HL-60/S4 treated with phorbol 12-myristate 13-acetate at 8.2 ng/mL for 4 days and 3 days (cell line): ENCODE data around the gene DAND5.

ENCODE experiments used
- in situ Hi-C: fragments of 300-500 bp; cut with MboI; formaldehyde crosslinking; loops from 2 replicates; pipeline ENCODE4 v1.15.0; 2022; ENCODE audit warnings: low sequenced_read_pairs

DAND5 gene

GRCh38 chr19:12965017-12965811 is 4.2 kb upstream of the DAND5 start:
- in situ Hi-C loops, result no loop called here

DNA sequence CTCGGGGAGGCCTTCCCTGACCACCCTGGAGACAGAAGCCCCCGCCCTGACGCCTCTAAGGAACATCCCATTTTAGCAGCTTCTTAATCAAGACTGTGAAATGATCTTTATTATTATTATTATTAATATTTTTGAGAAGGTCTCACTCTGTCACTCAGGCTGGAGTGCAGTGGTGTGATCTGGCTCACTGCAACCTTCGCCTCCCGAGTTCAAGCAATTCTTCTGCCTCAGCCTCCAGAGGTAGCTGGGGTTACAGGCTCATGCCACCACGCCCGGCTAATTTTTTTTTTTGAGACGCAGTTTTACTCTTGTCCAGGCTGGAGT is 3.6 kb upstream of the DAND5 start:
- in situ Hi-C loops, result no loop called here

GRCh38 chr19:12967907-12968306 is 1.5 kb upstream of the DAND5 start:
- in situ Hi-C loops, result no loop called here

GRCh38 chr19:12970070-12970820 is 869 bp downstream of the DAND5 start:
- in situ Hi-C loops, result loop anchor here (5.0 kb wide), 1 partner anchor 122 kb away; no protein-coding TSS in a partner anchor

- in situ Hi-C loops, result loop anchor here (5.0 kb wide), 1 partner anchor 119 kb away; no protein-coding TSS in a partner anchor
These were observed 3.9 kb downstream of the DAND5 start for GRCh38 chr19:12973236-12973635.

DNA sequence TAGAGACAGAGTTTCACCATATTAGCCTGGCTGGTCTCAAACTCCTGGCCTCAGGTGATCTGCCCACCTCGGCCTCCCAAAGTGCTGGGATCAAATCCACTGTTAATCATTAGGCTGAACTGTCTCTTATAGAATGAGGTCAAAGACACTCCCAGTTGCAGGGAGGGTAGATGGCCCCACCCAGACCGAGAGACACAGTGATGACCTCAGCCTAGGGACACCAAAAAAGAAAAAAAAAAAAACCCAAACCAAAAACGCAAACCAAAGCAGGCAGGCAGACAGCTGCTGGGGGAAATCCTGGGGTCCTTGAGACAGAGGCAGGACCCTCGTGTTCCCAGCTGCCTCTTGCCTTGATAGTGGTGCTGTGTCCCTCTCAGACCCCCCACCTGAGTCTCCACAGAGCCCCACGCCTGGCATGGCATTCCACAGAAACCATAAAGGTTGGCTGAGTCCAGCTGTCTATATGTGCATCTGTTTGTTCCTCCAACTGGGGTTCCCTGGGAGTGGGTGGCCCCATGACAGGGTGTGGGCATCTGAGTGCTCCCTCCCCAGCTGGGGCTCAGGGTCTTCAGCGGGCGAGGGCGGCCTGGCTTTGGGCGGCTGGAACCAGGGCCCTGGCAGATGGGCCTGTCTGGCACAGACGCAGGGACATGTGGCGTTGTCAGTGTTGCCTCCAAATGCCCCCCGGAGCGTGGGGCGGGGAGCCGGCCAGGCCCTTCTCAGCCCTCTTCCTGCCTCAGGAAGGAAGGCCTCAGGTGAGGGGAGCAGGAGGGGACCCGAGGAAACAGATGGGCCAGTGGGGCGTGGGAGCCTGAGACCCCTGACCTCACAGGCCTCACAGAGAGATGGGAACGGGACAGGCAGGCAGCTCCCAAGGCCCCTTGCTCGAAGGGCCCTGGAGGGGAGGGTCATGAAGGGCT is 5.2 kb downstream of the DAND5 start:
- in situ Hi-C loops, result loop anchor here (5.0 to 25.0 kb wide), 2 partner anchors 118 to 613 kb away; no protein-coding TSS in a partner anchor

DNA sequence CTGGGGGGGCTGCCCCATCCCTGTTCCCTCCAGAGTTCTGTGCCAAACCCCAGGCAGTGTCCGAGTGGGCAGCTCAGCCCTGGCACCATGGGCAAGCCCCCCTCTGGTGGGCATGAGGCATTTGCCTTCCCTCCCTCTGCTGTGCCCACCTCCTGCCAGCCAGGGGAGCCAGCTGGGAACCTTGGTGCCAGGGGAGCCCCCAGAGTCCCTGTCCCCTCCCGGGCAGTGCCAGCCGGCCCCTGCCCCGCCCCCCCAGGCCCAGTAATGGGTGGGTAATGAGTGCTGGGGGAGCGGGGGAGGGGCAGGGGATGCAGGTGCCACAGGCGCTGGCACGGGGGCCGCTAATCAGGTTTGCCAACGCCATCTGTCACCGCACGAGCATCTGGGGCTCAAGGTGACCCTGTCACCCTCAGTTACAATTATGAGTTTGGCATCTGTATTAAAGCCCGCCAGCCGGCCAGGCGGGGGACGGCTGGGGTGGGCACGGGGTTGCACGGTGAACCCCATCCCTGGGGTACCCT is 5.9 kb downstream of the DAND5 start:
- in situ Hi-C loops, result loop anchor here (25.0 kb wide), 1 partner anchor 612 kb away; no protein-coding TSS in a partner anchor

DNA sequence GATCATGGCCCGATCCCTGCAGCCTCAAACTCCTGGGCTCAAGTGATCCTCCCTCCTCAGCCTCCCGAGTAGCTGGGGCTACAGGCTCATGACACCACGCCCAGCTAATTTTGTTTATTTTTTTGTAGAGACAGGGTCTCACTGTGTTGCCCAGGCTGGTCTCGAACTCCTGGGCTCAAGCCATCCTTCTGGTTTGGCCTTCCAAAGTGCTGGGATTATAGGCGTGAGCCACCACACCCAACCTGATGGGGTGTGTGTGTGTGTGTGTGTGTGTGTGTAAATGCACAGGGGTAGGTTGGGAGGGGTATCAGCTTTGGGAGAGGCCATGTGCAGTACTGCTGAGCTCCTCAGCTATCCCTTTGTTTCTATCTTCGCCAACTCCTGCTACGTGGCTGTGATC is 6.7 kb downstream of the DAND5 start:
- in situ Hi-C loops, result loop anchor here (25.0 kb wide), 1 partner anchor 611 kb away; no protein-coding TSS in a partner anchor

- in situ Hi-C loops, result loop anchor here (25.0 kb wide), 1 partner anchor 607 kb away; no protein-coding TSS in a partner anchor
These were observed 10.6 kb downstream of the DAND5 start for GRCh38 chr19:12979974-12980373.

- in situ Hi-C loops, result loop anchor here (25.0 kb wide), 1 partner anchor 605 kb away; no protein-coding TSS in a partner anchor
These were observed 13.3 kb downstream of the DAND5 start for GRCh38 chr19:12982648-12983047.

DNA sequence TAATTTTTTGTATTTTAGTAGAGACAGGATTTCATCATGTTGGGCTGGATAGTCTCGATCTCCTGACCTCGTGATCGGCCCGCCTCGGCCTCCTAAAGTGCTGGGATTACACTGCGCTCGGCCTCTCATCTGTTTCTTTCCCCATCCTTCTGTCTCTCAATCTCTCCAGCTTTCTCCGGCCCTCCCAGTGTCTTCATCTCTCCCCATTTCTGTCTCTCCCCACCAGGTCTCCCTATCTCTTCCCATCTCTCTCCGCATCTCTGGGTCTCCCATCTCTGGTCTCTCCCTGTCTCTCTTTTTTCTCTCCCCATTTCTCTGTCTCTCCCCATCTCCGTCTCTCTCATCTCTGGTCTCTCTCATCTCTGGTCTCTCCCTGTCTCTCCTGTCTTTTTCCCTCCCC is 13.7 kb downstream of the DAND5 start:
- in situ Hi-C loops, result loop anchor here (25.0 kb wide), 1 partner anchor 604 kb away; no protein-coding TSS in a partner anchor

DNA sequence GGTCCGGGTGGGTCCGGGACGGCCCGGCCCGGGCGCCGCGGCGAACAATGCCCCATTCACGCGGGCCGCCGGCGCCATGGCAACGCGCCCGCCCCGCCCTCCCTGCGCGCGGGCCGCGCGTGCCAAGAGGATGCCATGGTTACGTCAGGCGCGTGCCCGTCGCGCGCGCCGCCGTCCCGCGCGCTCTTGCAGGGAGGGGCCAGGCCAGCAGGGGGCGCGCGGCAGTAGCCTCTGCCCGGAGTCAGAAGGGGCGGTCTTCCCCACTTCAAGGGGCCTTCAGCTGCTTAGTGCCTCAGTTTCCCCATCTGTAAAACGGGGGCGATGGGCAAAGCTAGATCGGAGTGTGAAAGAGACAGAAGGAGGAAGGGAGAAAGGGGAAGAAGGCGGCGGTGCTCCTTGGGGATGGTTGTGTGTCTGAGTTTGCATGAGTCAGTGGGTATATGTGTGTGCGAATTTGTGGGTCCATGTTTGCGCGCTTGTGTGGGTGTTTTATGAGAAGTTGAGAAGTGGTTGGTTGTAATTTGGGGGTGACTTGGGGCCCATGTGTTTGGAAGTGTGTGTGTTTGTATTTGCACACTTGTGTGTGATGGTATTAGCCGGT is 14.3 kb downstream of the DAND5 start:
- in situ Hi-C loops, result loop anchor here (25.0 kb wide), 1 partner anchor 604 kb away; no protein-coding TSS in a partner anchor

DNA sequence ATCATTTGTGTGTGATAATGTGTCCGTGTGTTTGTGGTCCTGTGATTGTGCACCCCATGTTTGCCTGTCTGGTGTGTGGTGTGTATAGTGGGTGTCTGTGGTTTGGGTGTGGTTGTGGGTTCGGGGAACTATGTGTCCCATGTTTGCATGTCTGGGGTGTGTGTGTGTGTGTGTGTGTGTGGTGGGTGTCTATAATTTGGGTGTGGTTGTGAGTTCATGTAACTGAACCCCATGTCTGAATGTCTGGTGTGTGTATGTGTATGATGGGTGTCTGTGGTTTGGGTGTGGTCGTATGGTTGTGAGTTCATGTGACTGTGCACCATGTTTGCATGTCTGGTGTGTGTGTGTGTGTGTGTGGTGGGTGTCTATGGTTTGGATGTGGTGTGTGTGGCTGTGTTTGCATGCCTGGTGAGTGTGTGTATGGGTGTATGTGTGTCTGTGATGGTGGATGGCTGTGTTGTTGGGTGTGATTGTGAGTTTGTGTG is 14.8 kb downstream of the DAND5 start:
- in situ Hi-C loops, result loop anchor here (25.0 kb wide), 1 partner anchor 603 kb away; no protein-coding TSS in a partner anchor

GRCh38 chr19:12984683-12985048 is 15.3 kb downstream of the DAND5 start:
- in situ Hi-C loops, result loop anchor here (25.0 kb wide), 1 partner anchor 603 kb away; no protein-coding TSS in a partner anchor

- in situ Hi-C loops, result loop anchor here (25.0 kb wide), 1 partner anchor 602 kb away; no protein-coding TSS in a partner anchor
These were observed 15.8 kb downstream of the DAND5 start for GRCh38 chr19:12985049-12985776.

DNA sequence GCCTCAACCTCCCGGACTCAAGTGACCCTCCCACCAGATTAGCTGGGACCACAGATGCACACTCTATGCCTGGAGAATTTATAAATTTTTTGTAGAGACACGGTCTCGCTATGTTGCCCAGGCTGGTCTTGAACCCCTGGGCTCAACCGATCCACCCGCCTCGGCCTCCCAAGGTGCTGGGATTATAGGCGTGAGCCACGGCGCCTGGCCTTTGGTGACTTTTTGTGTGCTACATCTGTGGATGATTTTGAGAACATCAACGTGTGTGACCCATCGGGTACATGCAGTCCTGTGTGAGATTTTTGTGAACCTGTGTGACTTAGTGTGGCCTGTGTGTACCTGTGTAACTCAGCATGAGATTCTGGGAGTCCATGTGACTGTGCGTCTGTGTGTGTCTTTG is 17.4 kb downstream of the DAND5 start:
- in situ Hi-C loops, result loop anchor here (25.0 kb wide), 1 partner anchor 601 kb away; no protein-coding TSS in a partner anchor

- in situ Hi-C loops, result loop anchor here (25.0 kb wide), 1 partner anchor 600 kb away; no protein-coding TSS in a partner anchor
These were observed 17.8 kb downstream of the DAND5 start for GRCh38 chr19:12987190-12987589.

GRCh38 chr19:12987781-12988180 is 18.4 kb downstream of the DAND5 start:
- in situ Hi-C loops, result loop anchor here (25.0 kb wide), 1 partner anchor 600 kb away; no protein-coding TSS in a partner anchor

GRCh38 chr19:12990431-12990830 is 21.1 kb downstream of the DAND5 start:
- in situ Hi-C loops, result loop anchor here (25.0 kb wide), 1 partner anchor 597 kb away; no protein-coding TSS in a partner anchor
